GM12801 (cell line): ENCODE results near the gene AQP10.

Experiments used
- TF ChIP-seq, protein P1 (sequence below): IDR thresholded peaks from one replicate; pipeline ENCODE4 v1.5.1; 2011; ENCODE audit warnings: control low read depth; ENCODE audit not compliant: insufficient read length; ENCODE audit errors: extremely low read depth

The AQP10 gene

GRCh38 chr1:154301582-154301981 is 19.3 kb upstream of the AQP10 start:
- TF ChIP-seq, protein P1, sequence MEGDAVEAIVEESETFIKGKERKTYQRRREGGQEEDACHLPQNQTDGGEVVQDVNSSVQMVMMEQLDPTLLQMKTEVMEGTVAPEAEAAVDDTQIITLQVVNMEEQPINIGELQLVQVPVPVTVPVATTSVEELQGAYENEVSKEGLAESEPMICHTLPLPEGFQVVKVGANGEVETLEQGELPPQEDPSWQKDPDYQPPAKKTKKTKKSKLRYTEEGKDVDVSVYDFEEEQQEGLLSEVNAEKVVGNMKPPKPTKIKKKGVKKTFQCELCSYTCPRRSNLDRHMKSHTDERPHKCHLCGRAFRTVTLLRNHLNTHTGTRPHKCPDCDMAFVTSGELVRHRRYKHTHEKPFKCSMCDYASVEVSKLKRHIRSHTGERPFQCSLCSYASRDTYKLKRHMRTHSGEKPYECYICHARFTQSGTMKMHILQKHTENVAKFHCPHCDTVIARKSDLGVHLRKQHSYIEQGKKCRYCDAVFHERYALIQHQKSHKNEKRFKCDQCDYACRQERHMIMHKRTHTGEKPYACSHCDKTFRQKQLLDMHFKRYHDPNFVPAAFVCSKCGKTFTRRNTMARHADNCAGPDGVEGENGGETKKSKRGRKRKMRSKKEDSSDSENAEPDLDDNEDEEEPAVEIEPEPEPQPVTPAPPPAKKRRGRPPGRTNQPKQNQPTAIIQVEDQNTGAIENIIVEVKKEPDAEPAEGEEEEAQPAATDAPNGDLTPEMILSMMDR, result no peak

GRCh38 chr1:154304664-154305337 is 16.1 kb upstream of the AQP10 start:
- TF ChIP-seq, protein P1, result no peak

DNA sequence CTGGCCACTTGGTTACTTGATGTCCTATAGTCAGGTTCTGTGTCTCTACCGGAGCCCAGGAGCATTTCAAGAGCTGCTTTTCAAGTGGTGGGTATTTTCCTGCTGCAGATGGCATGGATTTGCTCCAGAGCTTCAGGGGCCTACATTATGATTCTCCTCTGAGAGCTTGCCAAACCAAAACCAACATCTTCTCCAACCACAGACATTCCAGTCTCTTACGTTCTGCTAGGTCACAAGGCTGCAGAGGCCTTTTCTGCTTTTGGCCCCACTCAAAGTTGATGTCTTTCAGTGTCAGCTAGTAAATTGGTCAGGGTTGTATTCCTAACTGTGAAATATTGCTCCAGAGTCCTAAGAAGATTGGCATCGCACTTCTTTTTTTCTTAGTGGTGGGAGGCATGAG is 14.7 kb upstream of the AQP10 start:
- TF ChIP-seq, protein P1, result no peak

DNA sequence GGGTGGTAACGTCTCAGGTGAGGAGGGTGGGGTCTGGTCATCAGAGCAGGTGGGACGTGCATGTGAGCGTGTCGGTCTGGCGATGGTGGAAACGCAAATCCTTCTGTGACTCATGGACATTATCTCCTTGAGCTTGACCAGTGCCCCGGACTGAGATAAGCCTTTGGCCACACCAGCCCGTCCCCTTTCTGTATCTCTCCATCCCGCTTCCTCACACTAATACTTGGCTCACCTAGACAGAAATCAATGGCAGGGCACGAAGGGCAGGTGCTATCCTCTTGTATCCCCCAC is 7.9 kb upstream of the AQP10 start:
- TF ChIP-seq, protein P1, result no peak

DNA sequence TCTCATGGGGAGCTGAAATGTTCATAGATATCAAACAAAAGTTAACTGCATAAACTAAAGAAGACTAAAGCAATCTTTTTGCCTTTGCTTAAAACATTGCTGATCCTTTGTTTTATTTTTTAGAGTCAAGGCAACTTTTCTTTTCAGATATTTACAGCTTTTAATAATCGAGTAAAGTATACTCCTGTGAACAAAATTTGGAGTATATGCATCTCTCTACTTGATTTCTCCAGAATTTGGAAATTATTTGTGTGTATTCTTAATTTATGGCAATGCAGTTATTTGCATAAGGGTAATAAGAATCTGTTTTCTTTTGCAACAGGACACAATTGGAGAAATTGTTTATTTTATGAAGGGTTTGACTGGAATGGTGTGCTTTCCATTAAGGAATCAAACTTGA is 4.2 kb upstream of the AQP10 start:
- TF ChIP-seq, protein P1, result no peak

- TF ChIP-seq, protein P1, result no peak
These were observed 2.5 kb upstream of the AQP10 start for GRCh38 chr1:154318386-154318785.

GRCh38 chr1:154323493-154323892 is 2.6 kb downstream of the AQP10 start:
- TF ChIP-seq, protein P1, result no peak
